Stimulated activated CD4-positive, alpha-beta T cell treated with anti-CD3 and anti-CD28 coated beads, Interleukin-12 subunit alpha, Interleukin-12 subunit beta, amount 100 ng/mL, for 48 hours (primary cell): Measurements from ENCODE around the gene POLG.
"Not testable (repeated sequence)": the region's sequence is repeated elsewhere in the genome, so short reads cannot be mapped to it uniquely, and the experiment has no call there.

Experiments used
- DNase-seq, 3 donors: peaks; one replicate each; pipeline ENCODE4 v3.0.0-alpha.2; 2020; ENCODE audit warnings: low read depth in 2 of 3, low spot score in 1 of 3

The POLG gene

GRCh38 chr15:89283201-89283600 is 51.4 kb downstream of the POLG start:
- DNase-seq, result no peak

- DNase-seq, result no peak
Observed at GRCh38 chr15:89282631-89283030, 52.0 kb downstream of the POLG start.

- DNase-seq, result no peak
Observed at GRCh38 chr15:89278307-89278706, 56.3 kb downstream of the POLG start.

- not testable (repeated sequence) for DNase-seq
Observed at GRCh38 chr15:89277281-89277680, 57.3 kb downstream of the POLG start.
